ENCODE data around the gene FANCL.
"Not testable (repeated sequence)": the region's sequence is repeated elsewhere in the genome, so short reads cannot be mapped to it uniquely, and the experiment has no call there.

Gene FANCL

GRCh38 chr2:58204195-58204959 is 36.7 kb downstream of the FANCL start:
- H3K4me3 ChIP-seq (ENCODE audit: low read depth, low read length): no peak overlapping the region
- no peak for TF ChIP-seq CTCF (IDR thresholded peaks at IDR 0.05; ENCODE audit: low read depth, low read length)

- H3K4me3 ChIP-seq (ENCODE audit: low read depth, low read length): no peak overlapping the region
- no peak for TF ChIP-seq CTCF (IDR thresholded peaks at IDR 0.05; ENCODE audit: low read depth, low read length)
These were observed 38.1 kb downstream of the FANCL start for GRCh38 chr2:58203018-58203417.

- no peak overlapping the region for H3K4me3 ChIP-seq (ENCODE audit: low read depth, low read length)
- TF ChIP-seq CTCF (IDR thresholded peaks at IDR 0.05; ENCODE audit: low read depth, low read length): no peak
These were observed 38.7 kb downstream of the FANCL start for GRCh38 chr2:58202404-58202803.

- H3K4me3 ChIP-seq (ENCODE audit: low read depth, low read length): no peak overlapping the region
- no peak for TF ChIP-seq CTCF (IDR thresholded peaks at IDR 0.05; ENCODE audit: low read depth, low read length)
These were observed 43.2 kb downstream of the FANCL start for GRCh38 chr2:58197894-58198293.

GRCh38 chr2:58195662-58196061 is 45.5 kb downstream of the FANCL start:
- TF ChIP-seq CTCF (IDR thresholded peaks at IDR 0.05; ENCODE audit: low read depth, low read length): no peak
- H3K4me3 ChIP-seq (ENCODE audit: low read depth, low read length): no peak overlapping the region

- no peak overlapping the region for H3K4me3 ChIP-seq (ENCODE audit: low read depth, low read length)
- TF ChIP-seq CTCF (IDR thresholded peaks at IDR 0.05; ENCODE audit: low read depth, low read length): no peak
These were observed 46.7 kb downstream of the FANCL start for GRCh38 chr2:58194458-58194857.

GRCh38 chr2:58187022-58187421 is 54.1 kb downstream of the FANCL start:
- not testable (repeated sequence) for H3K4me3 ChIP-seq (ENCODE audit: low read depth, low read length)

- TF ChIP-seq CTCF (IDR thresholded peaks at IDR 0.05; ENCODE audit: low read depth, low read length): no peak
These were observed 54.6 kb downstream of the FANCL start for GRCh38 chr2:58186501-58186900.

More at GRCh38 chr2:58186501-58186900, 54.6 kb downstream of the FANCL start:
- no peak overlapping the region for H3K4me3 ChIP-seq (ENCODE audit: low read depth, low read length)
